Liver (tissue), 9 donors: ENCODE measurements around the gene TBC1D9B. TPM values are rescaled to one million over a fixed set of nuclear protein-coding genes. Genes with fewer than 3 reads are reported as not detected.

Experiments
- DNase-seq: peaks from one replicate; pipeline ENCODE4 v3.0.0-alpha.2; 2017; ENCODE audit warnings: low spot score
- H3K27ac ChIP-seq, 2 donors: one replicate each; pipeline ENCODE4 v1.7.0; 2013; ENCODE audit warnings: inconsistent platforms in 2 of 2, low read length in 2 of 2, control low read depth in 1 of 2, low read depth in 1 of 2, mild to moderate bottlenecking in 1 of 2
- H3K27me3 ChIP-seq, 4 donors: one replicate each; pipeline versions ENCODE4 v1.6.1 to v1.7.0; 2013; ENCODE audit warnings: low read length in 3 of 4, inconsistent platforms in 1 of 4, mild to moderate bottlenecking in 1 of 4, moderate library complexity in 1 of 4; ENCODE audit not compliant: control insufficient read depth in 4 of 4, insufficient read depth in 4 of 4
- H3K36me3 ChIP-seq, 4 donors: one replicate each; pipeline versions ENCODE4 v1.6.1 to v1.7.0; 2013; ENCODE audit warnings: low read length in 3 of 4, mild to moderate bottlenecking in 3 of 4, low read depth in 1 of 4, moderate library complexity in 1 of 4; ENCODE audit not compliant: control insufficient read depth in 4 of 4, insufficient read depth in 3 of 4
- H3K4me1 ChIP-seq, 4 donors: one replicate each; pipeline versions ENCODE4 v1.6.1 to v1.7.0; 2013; ENCODE audit warnings: low read length in 3 of 4, mild to moderate bottlenecking in 3 of 4, moderate library complexity in 1 of 4; ENCODE audit not compliant: control insufficient read depth in 4 of 4, insufficient read depth in 4 of 4
- H3K4me3 ChIP-seq, 3 donors: one replicate each; pipeline versions ENCODE4 v1.6.1 to v1.7.0; 2013; ENCODE audit warnings: low read length in 3 of 3, control low read depth in 1 of 3, low read depth in 1 of 3, mild to moderate bottlenecking in 1 of 3
- H3K9ac ChIP-seq, 2 donors: one replicate each; pipeline ENCODE4 v1.7.0; 2013; ENCODE audit warnings: low read length in 2 of 2, mild to moderate bottlenecking in 2 of 2, moderate library complexity in 2 of 2, control low read depth in 1 of 2, low read depth in 1 of 2
- H3K9me3 ChIP-seq, 4 donors: one replicate each; pipeline versions ENCODE4 v1.6.1 to v1.7.0; 2013; ENCODE audit warnings: low read length in 3 of 4; ENCODE audit not compliant: control insufficient read depth in 4 of 4
- ATF3 ChIP-seq: IDR thresholded peaks from 2 replicates; pipeline ENCODE4 v1.6.1; 2016; ENCODE audit warnings: antibody characterized with exemption
- CTCF ChIP-seq: fragments of 150-350 bp; IDR thresholded peaks from 2 replicates; pipeline ENCODE4 v1.5.1; 2017; ENCODE audit warnings: improper control_type of control experiment, low read depth, low read length; ENCODE audit not compliant: missing input control
- FOXA1 ChIP-seq: IDR thresholded peaks from 2 replicates; pipeline ENCODE4 v1.6.1; 2016; ENCODE audit warnings: antibody characterized with exemption
- FOXA2 ChIP-seq: IDR thresholded peaks from 2 replicates; pipeline ENCODE4 v1.6.1; 2016; ENCODE audit warnings: antibody characterized with exemption
- GABPA ChIP-seq, 2 donors: IDR thresholded peaks in 1 of 2; conservative IDR thresholded peaks in 1 of 2; 2 replicates each; pipeline ENCODE4 v1.6.1; 2016; ENCODE audit warnings: antibody characterized with exemption in 2 of 2, mild to moderate bottlenecking in 1 of 2, moderate library complexity in 1 of 2
- HNF4A ChIP-seq, 2 donors: conservative IDR thresholded peaks; 2 replicates each; pipeline ENCODE4 v1.6.1; 2016; ENCODE audit warnings: antibody characterized with exemption in 2 of 2, mild to moderate bottlenecking in 2 of 2
- HNF4G ChIP-seq: IDR thresholded peaks from 2 replicates; pipeline ENCODE4 v1.6.1; 2016; ENCODE audit warnings: antibody characterized with exemption
- JUND ChIP-seq, 2 donors: IDR thresholded peaks; 2 replicates each; pipeline ENCODE4 v1.6.1; 2016; ENCODE audit warnings: antibody characterized with exemption in 2 of 2
- MAX ChIP-seq: IDR thresholded peaks from 2 replicates; pipeline ENCODE4 v1.6.1; 2016; ENCODE audit warnings: antibody characterized with exemption
- REST ChIP-seq: IDR thresholded peaks from 2 replicates; pipeline ENCODE4 v1.6.1; 2016; ENCODE audit warnings: antibody characterized with exemption, mild to moderate bottlenecking
- RXRA ChIP-seq, 2 donors: IDR thresholded peaks; 2 replicates each; pipeline ENCODE4 v1.6.1; 2017 to 2018; ENCODE audit warnings: antibody characterized with exemption in 2 of 2, mild to moderate bottlenecking in 1 of 2
- SP1 ChIP-seq: IDR thresholded peaks from 2 replicates; pipeline ENCODE4 v1.6.1; 2018; ENCODE audit warnings: antibody characterized with exemption, mild to moderate bottlenecking
- TAF1 ChIP-seq: conservative IDR thresholded peaks from 2 replicates; pipeline ENCODE4 v1.6.1; 2016; ENCODE audit warnings: antibody characterized with exemption, mild to moderate bottlenecking
- YY1 ChIP-seq: IDR thresholded peaks from 2 replicates; pipeline ENCODE4 v1.6.1; 2016; ENCODE audit warnings: antibody characterized with exemption, mild to moderate bottlenecking
- ZBTB33 ChIP-seq: IDR thresholded peaks from 2 replicates; pipeline ENCODE4 v1.6.1; 2016; ENCODE audit warnings: antibody characterized with exemption
- WGBS: extraction: QIAGEN DNeasy Blood & Tissue Kit; methylation state at CpG from one replicate; pipeline ENCODE4 v1.1.7; 2013; 5-methylcytosine and 5-hydroxymethylcytosine counted together
- polyA plus RNA-seq, 2 donors: library from polyadenylated mRNA; stranded (reverse) in 1 of 2; unstranded in 1 of 2; fragments of 200-250 nt in 1 of 2; fragments of >200 nt in 1 of 2; fragmentation: Nextera tagmentation in 1 of 2; extraction: Ambion mirVana in 1 of 2; gene quantifications; one replicate each; pipeline versions ENCODE4 v1.2.1 to v1.2.3, GENCODE V29; 2013 to 2015
- total RNA-seq, 2 donors: library from RNA; depleted of rRNA; stranded (reverse); fragments of >200 nt; gene quantifications; one replicate each; pipeline ENCODE4 v1.2.3, GENCODE V29; 2014
- donor health status: healthy.
- donor health status: healthy.
- donor health status: healthy.
- donor health status: healthy.
- donor health status: healthy.

Gene TBC1D9B
- total and polyA plus RNA-seq, 4 donors, result 23.1 to 55.4 (median 38.7) TPM

GRCh38 chr5:179892255-179892654 lies 15.4 kb downstream of the TBC1D9B start (continued):
- TF ChIP-seq ZBTB33 (no peak), REST (no peak)

- TF ChIP-seq HNF4G (no peak), HNF4A (conservative IDR thresholded peaks at IDR 0.05) (no peak), RXRA (IDR thresholded peaks at IDR 0.05) (no peak), FOXA1 (no peak), GABPA (IDR thresholded peaks at IDR 0.05 in 1 of 2, conservative IDR thresholded peaks at IDR 0.05 in 1 of 2) (no peak), FOXA2 (no peak), YY1 (no peak), TAF1 (no peak)
- Histone ChIP-seq H3K9me3 (no peaks in the 10 kb centered on the region), H3K27ac (no peak overlapping the region), H3K27me3 (no peaks in the 10 kb centered on the region), H3K9ac (no peak overlapping the region), H3K4me3 (no peak overlapping the region), H3K36me3 (peaks cover 20 to 80% (median 61%) of the 10 kb centered on the region in 4 donors), H3K4me1 (peaks cover 0 to 12% (median 0%) of the 10 kb centered on the region in 4 donors)
- DNase-seq, result no peak
- 98% methylated on average over 25 of the region's 25 CpGs for WGBS
Measured at GRCh38 chr5:179890751-179891682, 16.7 kb downstream of the TBC1D9B start.

GRCh38 chr5:179889885-179890284 lies 17.8 kb downstream of the TBC1D9B start:
- Histone ChIP-seq H3K4me1 (peaks cover 0 to 3% (median 0%) of the 10 kb centered on the region in 4 donors), H3K9me3 (no peaks in the 10 kb centered on the region), H3K9ac (no peak overlapping the region), H3K27ac (no peak overlapping the region), H3K4me3 (no peak overlapping the region), H3K27me3 (no peaks in the 10 kb centered on the region), H3K36me3 (peaks cover 20 to 82% (median 61%) of the 10 kb centered on the region in 4 donors)
- 93% methylated on average over 13 of the region's 13 CpGs for WGBS
- DNase-seq, result no peak
- TF ChIP-seq CTCF (no peak), ZBTB33 (no peak), MAX (no peak), SP1 (no peak), ATF3 (no peak), YY1 (no peak), JUND (IDR thresholded peaks at IDR 0.05) (no peak), HNF4A (conservative IDR thresholded peaks at IDR 0.05) (no peak), FOXA2 (no peak)
